WTC11 (cell line): Measurements from ENCODE around the gene MARK3. TPM values are rescaled to one million over a fixed set of nuclear protein-coding genes. Genes with fewer than 3 reads are reported as not detected.

ENCODE experiments used
- ATAC-seq: fragments of 200-7000 bp; cut with Tn5 transposase; 2 replicates; pipeline ENCODE4 v1.10.0; 2021; ENCODE audit warnings: mild to moderate bottlenecking, moderate library complexity
- CTCF ChIA-PET: fragments of 300-600 bp; sonication (Branson Sonifier 250); formaldehyde crosslinking; loops from one replicate; lab custom pipeline; 2021; ENCODE audit warnings: antibody characterized with exemption; lab: Charles Lee
- POLR2A ChIA-PET: fragments of 350-600 bp; sonication (Branson Sonifier 250); formaldehyde crosslinking; loops from one replicate; lab custom pipeline; 2021; ENCODE audit warnings: antibody characterized with exemption; lab: Charles Lee
- DNase-seq: peaks from one replicate; pipeline ENCODE4 v3.0.0; 2021; ENCODE audit warnings: low spot score
- H3K27ac Mint-ChIP-seq: 2 replicates; pipeline ENCODE4 v1.8.0; 2021; ENCODE audit warnings: mixed read lengths
- H3K27me3 Mint-ChIP-seq: 2 replicates; pipeline ENCODE4 v1.8.0; 2021; ENCODE audit warnings: low read depth, mild to moderate bottlenecking, moderate library complexity, mixed read lengths
- H3K36me3 Mint-ChIP-seq: 2 replicates; pipeline ENCODE4 v1.8.0; 2021; ENCODE audit warnings: mixed read lengths
- H3K4me1 Mint-ChIP-seq: 2 replicates; pipeline ENCODE4 v1.8.0; 2022; ENCODE audit warnings: mixed read lengths
- H3K4me3 Mint-ChIP-seq: 2 replicates; pipeline ENCODE4 v1.8.0; 2021; ENCODE audit warnings: mild to moderate bottlenecking, moderate library complexity, mixed read lengths
- H3K9me3 Mint-ChIP-seq: 2 replicates; pipeline ENCODE4 v1.8.0; 2021; ENCODE audit warnings: mixed read lengths
- ESRRA ChIP-seq: sonication (generic); formaldehyde crosslinking; IDR thresholded peaks from 2 replicates; pipeline ENCODE4 v1.8.1; 2022; ENCODE audit warnings: mild to moderate bottlenecking, missing genetic modification reagents, borderline replicate concordance
- GRHL2 ChIP-seq: fragments of 250-450 bp; sonication (Bioruptor Pico); IDR thresholded peaks from 2 replicates; pipeline ENCODE4 v1.8.0; 2022; ENCODE audit warnings: mild to moderate bottlenecking, moderate library complexity; ENCODE audit not compliant: insufficient replicate concordance, severe bottlenecking
- MXD4 ChIP-seq: fragments of 250-450 bp; sonication (Bioruptor Pico); IDR thresholded peaks from 2 replicates; pipeline ENCODE4 v1.8.0; 2021; ENCODE audit warnings: mild to moderate bottlenecking, moderate library complexity, borderline replicate concordance
- NR1H2 ChIP-seq: sonication (generic); formaldehyde crosslinking; IDR thresholded peaks from 2 replicates; pipeline ENCODE4 v1.9.0; 2021; ENCODE audit warnings: mild to moderate bottlenecking, moderate library complexity, missing genetic modification reagents
- total RNA-seq: library from RNA; stranded (reverse); gene quantifications from 3 replicates; pipeline ENCODE4 v1.2.3, GENCODE V29; 2021
- TF ChIP-seq, protein P1 (sequence below): sonication (generic); formaldehyde crosslinking; IDR thresholded peaks from 2 replicates; pipeline ENCODE4 v1.8.1; 2022; ENCODE audit warnings: low read depth, missing genetic modification reagents, borderline replicate concordance
- TF ChIP-seq, protein P2 (sequence below): sonication (generic); formaldehyde crosslinking; IDR thresholded peaks from 2 replicates; pipeline ENCODE4 v1.8.1; 2023; ENCODE audit warnings: mild to moderate bottlenecking, missing genetic modification reagents
- TF ChIP-seq, protein P3 (sequence below): sonication (generic); formaldehyde crosslinking; IDR thresholded peaks from 2 replicates; pipeline ENCODE4 v1.8.1; 2023; ENCODE audit warnings: mild to moderate bottlenecking, missing genetic modification reagents, moderate library complexity
- TF ChIP-seq, protein P4 (sequence below): sonication (generic); formaldehyde crosslinking; IDR thresholded peaks from 2 replicates; pipeline ENCODE4 v1.8.0; 2023; ENCODE audit warnings: missing genetic modification reagents, mild to moderate bottlenecking, borderline replicate concordance
- TF ChIP-seq, protein P5 (sequence below): sonication (generic); formaldehyde crosslinking; IDR thresholded peaks from 2 replicates; pipeline ENCODE4 v1.8.0; 2022; ENCODE audit warnings: mild to moderate bottlenecking, missing genetic modification reagents
- TF ChIP-seq, protein P6 (sequence below): sonication (generic); formaldehyde crosslinking; IDR thresholded peaks from 2 replicates; pipeline ENCODE4 v1.8.1; 2022; ENCODE audit warnings: mild to moderate bottlenecking, moderate library complexity, missing genetic modification reagents
- TF ChIP-seq, protein P7 (sequence below): sonication (generic); formaldehyde crosslinking; IDR thresholded peaks from 2 replicates; pipeline ENCODE4 v1.8.1; 2022; ENCODE audit warnings: mild to moderate bottlenecking, missing genetic modification reagents, moderate library complexity, borderline replicate concordance
- TF ChIP-seq, protein P8 (sequence below): sonication (generic); formaldehyde crosslinking; IDR thresholded peaks from 2 replicates; pipeline ENCODE4 v1.8.0; 2022; ENCODE audit warnings: missing genetic modification reagents
- TF ChIP-seq, protein P9 (sequence below): sonication (generic); formaldehyde crosslinking; IDR thresholded peaks from 2 replicates; pipeline ENCODE4 v1.8.0; 2022; ENCODE audit warnings: mild to moderate bottlenecking, missing genetic modification reagents
- TF ChIP-seq, protein P10 (sequence below): fragments of 250-450 bp; sonication (Bioruptor Pico); conservative IDR thresholded peaks from 2 replicates; pipeline ENCODE4 v1.9.0; 2021; ENCODE audit warnings: mild to moderate bottlenecking

MARK3 gene
- total RNA-seq, 1 experiment from 2014 or later: 93.7 TPM

DNA sequence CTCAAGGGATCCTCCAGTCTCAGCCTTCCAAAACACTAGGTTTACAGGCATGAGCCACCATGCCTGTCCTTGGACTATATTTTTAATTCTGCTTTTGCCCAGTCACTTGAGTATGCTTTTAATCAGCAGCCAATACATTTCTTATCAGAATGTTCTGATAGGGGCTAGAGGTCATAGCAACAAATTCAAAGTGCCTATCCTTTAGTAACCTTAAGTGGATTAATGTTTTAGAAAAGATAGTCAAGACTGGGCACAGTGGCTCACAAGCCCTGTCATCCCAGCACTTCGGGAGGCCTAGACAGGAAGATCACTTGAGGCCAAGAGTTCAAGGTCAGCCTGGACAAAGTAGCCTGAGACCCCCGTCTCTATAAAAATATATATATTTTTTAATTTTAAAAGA is 100.3 kb downstream of the MARK3 start:
- POLR2A ChIA-PET: interaction anchor here (0.6 kb wide), 1 partner anchor 20 kb away, joined by 3 read pairs; no protein-coding TSS in a partner anchor
- no peak for ATAC-seq
- no peaks in the 10 kb centered on the region for H3K27me3 Mint-ChIP-seq
- CTCF ChIA-PET: no interaction called here
- no peak overlapping the region for H3K27ac Mint-ChIP-seq
- peaks cover 27% of the 10 kb centered on the region for H3K36me3 Mint-ChIP-seq
- DNase-seq: no peak
- no peak overlapping the region for H3K4me3 Mint-ChIP-seq
- H3K9me3 Mint-ChIP-seq: no peaks in the 10 kb centered on the region
- no peaks in the 10 kb centered on the region for H3K4me1 Mint-ChIP-seq
- TF ChIP-seq ESRRA (CRISPR knock-in tag): no peak
- TF ChIP-seq, protein P1, sequence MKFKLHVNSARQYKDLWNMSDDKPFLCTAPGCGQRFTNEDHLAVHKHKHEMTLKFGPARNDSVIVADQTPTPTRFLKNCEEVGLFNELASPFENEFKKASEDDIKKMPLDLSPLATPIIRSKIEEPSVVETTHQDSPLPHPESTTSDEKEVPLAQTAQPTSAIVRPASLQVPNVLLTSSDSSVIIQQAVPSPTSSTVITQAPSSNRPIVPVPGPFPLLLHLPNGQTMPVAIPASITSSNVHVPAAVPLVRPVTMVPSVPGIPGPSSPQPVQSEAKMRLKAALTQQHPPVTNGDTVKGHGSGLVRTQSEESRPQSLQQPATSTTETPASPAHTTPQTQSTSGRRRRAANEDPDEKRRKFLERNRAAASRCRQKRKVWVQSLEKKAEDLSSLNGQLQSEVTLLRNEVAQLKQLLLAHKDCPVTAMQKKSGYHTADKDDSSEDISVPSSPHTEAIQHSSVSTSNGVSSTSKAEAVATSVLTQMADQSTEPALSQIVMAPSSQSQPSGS: no peak
- TF ChIP-seq, protein P2, sequence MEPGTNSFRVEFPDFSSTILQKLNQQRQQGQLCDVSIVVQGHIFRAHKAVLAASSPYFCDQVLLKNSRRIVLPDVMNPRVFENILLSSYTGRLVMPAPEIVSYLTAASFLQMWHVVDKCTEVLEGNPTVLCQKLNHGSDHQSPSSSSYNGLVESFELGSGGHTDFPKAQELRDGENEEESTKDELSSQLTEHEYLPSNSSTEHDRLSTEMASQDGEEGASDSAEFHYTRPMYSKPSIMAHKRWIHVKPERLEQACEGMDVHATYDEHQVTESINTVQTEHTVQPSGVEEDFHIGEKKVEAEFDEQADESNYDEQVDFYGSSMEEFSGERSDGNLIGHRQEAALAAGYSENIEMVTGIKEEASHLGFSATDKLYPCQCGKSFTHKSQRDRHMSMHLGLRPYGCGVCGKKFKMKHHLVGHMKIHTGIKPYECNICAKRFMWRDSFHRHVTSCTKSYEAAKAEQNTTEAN: no peak
- TF ChIP-seq, protein P3, sequence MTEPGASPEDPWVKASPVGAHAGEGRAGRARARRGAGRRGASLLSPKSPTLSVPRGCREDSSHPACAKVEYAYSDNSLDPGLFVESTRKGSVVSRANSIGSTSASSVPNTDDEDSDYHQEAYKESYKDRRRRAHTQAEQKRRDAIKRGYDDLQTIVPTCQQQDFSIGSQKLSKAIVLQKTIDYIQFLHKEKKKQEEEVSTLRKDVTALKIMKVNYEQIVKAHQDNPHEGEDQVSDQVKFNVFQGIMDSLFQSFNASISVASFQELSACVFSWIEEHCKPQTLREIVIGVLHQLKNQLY (CRISPR knock-in tag): no peak
- TF ChIP-seq, protein P4, sequence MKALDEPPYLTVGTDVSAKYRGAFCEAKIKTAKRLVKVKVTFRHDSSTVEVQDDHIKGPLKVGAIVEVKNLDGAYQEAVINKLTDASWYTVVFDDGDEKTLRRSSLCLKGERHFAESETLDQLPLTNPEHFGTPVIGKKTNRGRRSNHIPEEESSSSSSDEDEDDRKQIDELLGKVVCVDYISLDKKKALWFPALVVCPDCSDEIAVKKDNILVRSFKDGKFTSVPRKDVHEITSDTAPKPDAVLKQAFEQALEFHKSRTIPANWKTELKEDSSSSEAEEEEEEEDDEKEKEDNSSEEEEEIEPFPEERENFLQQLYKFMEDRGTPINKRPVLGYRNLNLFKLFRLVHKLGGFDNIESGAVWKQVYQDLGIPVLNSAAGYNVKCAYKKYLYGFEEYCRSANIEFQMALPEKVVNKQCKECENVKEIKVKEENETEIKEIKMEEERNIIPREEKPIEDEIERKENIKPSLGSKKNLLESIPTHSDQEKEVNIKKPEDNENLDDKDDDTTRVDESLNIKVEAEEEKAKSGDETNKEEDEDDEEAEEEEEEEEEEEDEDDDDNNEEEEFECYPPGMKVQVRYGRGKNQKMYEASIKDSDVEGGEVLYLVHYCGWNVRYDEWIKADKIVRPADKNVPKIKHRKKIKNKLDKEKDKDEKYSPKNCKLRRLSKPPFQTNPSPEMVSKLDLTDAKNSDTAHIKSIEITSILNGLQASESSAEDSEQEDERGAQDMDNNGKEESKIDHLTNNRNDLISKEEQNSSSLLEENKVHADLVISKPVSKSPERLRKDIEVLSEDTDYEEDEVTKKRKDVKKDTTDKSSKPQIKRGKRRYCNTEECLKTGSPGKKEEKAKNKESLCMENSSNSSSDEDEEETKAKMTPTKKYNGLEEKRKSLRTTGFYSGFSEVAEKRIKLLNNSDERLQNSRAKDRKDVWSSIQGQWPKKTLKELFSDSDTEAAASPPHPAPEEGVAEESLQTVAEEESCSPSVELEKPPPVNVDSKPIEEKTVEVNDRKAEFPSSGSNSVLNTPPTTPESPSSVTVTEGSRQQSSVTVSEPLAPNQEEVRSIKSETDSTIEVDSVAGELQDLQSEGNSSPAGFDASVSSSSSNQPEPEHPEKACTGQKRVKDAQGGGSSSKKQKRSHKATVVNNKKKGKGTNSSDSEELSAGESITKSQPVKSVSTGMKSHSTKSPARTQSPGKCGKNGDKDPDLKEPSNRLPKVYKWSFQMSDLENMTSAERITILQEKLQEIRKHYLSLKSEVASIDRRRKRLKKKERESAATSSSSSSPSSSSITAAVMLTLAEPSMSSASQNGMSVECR: no peak
- TF ChIP-seq, protein P5, sequence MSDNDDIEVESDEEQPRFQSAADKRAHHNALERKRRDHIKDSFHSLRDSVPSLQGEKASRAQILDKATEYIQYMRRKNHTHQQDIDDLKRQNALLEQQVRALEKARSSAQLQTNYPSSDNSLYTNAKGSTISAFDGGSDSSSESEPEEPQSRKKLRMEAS (CRISPR knock-in tag): no peak
- TF ChIP-seq, protein P6, sequence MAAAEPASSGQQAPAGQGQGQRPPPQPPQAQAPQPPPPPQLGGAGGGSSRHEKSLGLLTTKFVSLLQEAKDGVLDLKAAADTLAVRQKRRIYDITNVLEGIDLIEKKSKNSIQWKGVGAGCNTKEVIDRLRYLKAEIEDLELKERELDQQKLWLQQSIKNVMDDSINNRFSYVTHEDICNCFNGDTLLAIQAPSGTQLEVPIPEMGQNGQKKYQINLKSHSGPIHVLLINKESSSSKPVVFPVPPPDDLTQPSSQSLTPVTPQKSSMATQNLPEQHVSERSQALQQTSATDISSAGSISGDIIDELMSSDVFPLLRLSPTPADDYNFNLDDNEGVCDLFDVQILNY (CRISPR knock-in tag): no peak
- TF ChIP-seq NR1H2 (CRISPR knock-in tag): no peak
- TF ChIP-seq, protein P7, sequence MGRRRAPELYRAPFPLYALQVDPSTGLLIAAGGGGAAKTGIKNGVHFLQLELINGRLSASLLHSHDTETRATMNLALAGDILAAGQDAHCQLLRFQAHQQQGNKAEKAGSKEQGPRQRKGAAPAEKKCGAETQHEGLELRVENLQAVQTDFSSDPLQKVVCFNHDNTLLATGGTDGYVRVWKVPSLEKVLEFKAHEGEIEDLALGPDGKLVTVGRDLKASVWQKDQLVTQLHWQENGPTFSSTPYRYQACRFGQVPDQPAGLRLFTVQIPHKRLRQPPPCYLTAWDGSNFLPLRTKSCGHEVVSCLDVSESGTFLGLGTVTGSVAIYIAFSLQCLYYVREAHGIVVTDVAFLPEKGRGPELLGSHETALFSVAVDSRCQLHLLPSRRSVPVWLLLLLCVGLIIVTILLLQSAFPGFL (CRISPR knock-in tag): no peak
- TF ChIP-seq, protein P8, sequence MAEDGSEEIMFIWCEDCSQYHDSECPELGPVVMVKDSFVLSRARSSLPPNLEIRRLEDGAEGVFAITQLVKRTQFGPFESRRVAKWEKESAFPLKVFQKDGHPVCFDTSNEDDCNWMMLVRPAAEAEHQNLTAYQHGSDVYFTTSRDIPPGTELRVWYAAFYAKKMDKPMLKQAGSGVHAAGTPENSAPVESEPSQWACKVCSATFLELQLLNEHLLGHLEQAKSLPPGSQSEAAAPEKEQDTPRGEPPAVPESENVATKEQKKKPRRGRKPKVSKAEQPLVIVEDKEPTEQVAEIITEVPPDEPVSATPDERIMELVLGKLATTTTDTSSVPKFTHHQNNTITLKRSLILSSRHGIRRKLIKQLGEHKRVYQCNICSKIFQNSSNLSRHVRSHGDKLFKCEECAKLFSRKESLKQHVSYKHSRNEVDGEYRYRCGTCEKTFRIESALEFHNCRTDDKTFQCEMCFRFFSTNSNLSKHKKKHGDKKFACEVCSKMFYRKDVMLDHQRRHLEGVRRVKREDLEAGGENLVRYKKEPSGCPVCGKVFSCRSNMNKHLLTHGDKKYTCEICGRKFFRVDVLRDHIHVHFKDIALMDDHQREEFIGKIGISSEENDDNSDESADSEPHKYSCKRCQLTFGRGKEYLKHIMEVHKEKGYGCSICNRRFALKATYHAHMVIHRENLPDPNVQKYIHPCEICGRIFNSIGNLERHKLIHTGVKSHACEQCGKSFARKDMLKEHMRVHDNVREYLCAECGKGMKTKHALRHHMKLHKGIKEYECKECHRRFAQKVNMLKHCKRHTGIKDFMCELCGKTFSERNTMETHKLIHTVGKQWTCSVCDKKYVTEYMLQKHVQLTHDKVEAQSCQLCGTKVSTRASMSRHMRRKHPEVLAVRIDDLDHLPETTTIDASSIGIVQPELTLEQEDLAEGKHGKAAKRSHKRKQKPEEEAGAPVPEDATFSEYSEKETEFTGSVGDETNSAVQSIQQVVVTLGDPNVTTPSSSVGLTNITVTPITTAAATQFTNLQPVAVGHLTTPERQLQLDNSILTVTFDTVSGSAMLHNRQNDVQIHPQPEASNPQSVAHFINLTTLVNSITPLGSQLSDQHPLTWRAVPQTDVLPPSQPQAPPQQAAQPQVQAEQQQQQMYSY: no peak
- TF ChIP-seq, protein P9, sequence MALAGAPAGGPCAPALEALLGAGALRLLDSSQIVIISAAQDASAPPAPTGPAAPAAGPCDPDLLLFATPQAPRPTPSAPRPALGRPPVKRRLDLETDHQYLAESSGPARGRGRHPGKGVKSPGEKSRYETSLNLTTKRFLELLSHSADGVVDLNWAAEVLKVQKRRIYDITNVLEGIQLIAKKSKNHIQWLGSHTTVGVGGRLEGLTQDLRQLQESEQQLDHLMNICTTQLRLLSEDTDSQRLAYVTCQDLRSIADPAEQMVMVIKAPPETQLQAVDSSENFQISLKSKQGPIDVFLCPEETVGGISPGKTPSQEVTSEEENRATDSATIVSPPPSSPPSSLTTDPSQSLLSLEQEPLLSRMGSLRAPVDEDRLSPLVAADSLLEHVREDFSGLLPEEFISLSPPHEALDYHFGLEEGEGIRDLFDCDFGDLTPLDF (CRISPR knock-in tag): no peak
- TF ChIP-seq, protein P10, sequence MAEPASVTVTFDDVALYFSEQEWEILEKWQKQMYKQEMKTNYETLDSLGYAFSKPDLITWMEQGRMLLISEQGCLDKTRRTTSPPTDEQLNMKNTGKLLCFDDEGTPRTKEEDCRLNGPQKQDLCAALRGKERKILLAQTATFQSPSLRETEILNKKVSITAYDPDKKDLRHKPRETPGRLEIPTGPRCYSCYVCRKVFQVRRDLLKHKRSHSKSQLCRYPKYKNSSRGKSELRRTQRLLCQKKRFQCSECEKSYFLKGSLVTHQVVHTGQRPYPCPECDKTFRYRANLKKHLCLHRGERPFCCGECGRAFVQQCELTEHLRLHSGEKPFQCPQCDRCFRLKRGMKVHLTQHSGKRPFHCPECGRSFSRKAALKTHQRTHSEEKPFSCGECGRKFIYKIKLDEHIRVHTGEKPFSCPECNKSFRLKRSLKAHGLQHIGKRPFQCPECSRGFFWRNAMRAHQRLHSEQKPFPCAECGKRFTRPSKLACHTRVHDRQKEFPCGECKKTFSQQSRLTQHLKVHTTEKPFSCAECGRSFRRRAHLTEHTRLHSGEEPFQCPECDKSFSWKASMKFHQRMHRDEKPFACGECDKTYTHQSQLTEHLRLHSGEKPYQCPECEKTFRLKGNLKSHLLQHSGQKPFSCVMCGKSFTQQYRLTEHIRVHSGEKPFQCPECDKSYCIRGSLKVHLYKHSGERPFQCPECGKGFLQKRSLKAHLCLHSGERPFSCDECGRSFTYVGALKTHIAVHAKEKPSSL (CRISPR knock-in tag): no peak
- TF ChIP-seq GRHL2: no peak
- TF ChIP-seq MXD4 (CRISPR knock-in tag): no peak
